Measurements from ENCODE around the gene CCDC15.

Gene CCDC15

GRCh38 chr11:125069008-125069407, 115.0 kb downstream of the CCDC15 start:
- DNase-seq (ENCODE audit: low spot score), result no peak
- in situ Hi-C loops (cut with MboI; ENCODE audit: low sequenced_read_pairs, unreplicated experiment), result no loop called here
- no peak for TF ChIP-seq CTCF (IDR thresholded peaks at IDR 0.05; ENCODE audit: borderline replicate concordance, control extremely low read depth, extremely low read depth, insufficient read depth, missing control alignments)

GRCh38 chr11:125069796-125070195, 115.8 kb downstream of the CCDC15 start:
- no peak for DNase-seq (ENCODE audit: low spot score)
- in situ Hi-C loops (cut with MboI; ENCODE audit: low sequenced_read_pairs, unreplicated experiment), result no loop called here
- TF ChIP-seq CTCF (IDR thresholded peaks at IDR 0.05; ENCODE audit: borderline replicate concordance, control extremely low read depth, extremely low read depth, insufficient read depth, missing control alignments), result no peak

DNA sequence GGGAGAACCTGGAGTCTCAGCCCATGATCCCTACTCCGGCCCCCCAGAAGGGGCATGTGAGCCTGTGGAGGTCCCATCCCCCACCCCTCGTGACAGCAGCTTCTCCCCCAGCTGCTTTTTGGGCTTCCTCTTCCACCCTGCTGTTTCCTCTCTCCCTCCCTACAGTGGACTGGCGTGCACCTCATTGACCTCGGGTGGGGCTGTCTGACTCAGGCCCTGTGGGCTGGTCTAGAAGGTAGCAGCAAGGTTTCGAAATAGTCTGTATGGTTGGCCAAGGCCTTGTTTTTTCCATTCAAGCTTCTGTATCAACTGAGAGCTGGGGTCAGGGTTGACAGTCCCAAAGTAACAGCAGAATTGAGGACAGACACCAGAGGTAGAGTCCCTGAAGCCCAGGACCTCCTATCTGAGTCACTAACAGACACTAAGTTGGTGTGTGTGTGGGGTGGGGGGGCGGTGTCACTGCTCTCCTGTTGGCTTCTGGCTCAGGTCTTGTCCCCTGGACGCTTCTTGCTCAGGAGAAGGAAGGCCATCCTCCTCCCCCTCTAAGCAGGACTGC, 116.8 kb downstream of the CCDC15 start:
- DNase-seq (ENCODE audit: low spot score), result peak; percentile 82
- TF ChIP-seq CTCF (IDR thresholded peaks at IDR 0.05; ENCODE audit: borderline replicate concordance, control extremely low read depth, extremely low read depth, insufficient read depth, missing control alignments), result no peak
- in situ Hi-C loops (cut with MboI; ENCODE audit: low sequenced_read_pairs, unreplicated experiment), result no loop called here

- DNase-seq (ENCODE audit: low spot score), result peak; percentile 17
- TF ChIP-seq CTCF (IDR thresholded peaks at IDR 0.05; ENCODE audit: borderline replicate concordance, control extremely low read depth, extremely low read depth, insufficient read depth, missing control alignments), result no peak
- in situ Hi-C loops (cut with MboI; ENCODE audit: low sequenced_read_pairs, unreplicated experiment), result no loop called here
Measured at GRCh38 chr11:125071435-125071834, 117.4 kb downstream of the CCDC15 start.

GRCh38 chr11:125071846-125072217, 117.8 kb downstream of the CCDC15 start:
- in situ Hi-C loops (cut with MboI; ENCODE audit: low sequenced_read_pairs, unreplicated experiment), result no loop called here
- DNase-seq (ENCODE audit: low spot score), result peak; percentile 23
- TF ChIP-seq CTCF (IDR thresholded peaks at IDR 0.05; ENCODE audit: borderline replicate concordance, control extremely low read depth, extremely low read depth, insufficient read depth, missing control alignments), result no peak

DNA sequence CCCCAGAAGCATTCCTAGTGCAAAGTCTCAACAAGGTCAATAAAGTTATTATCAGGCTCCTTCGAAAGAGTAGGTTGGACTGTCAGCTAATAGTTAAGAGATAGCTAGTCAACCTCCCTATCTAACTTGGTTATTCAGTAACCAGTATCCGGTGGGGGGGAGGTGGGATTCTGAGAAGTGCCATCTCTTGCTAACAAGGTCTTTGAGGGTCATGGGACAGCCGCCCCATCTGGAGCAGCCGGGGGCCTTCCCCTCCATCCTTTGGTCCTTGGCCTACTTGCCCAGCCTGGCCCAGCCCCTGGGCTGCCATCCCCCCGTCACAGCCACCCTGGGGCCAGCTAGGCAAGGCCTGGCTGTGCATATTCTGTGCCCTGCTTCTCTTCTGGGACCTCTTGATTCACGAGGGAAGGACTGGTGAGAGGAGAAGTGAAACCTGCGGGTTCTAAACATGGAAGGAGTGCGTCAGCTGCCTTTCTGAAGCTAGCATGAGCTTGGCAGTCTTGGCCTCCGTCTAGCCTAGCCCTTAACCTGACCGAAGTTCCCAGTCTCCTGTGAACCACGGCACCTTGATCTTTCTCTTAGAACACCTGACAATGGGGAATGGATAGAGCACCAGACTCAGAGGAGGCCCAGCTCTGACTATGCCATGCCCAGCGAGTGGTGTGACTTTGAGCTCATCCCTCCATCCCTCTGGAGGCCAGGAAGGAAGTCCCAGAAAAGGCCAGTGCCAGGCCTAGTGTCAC, 118.4 kb downstream of the CCDC15 start:
- peak; percentile 88 for DNase-seq (ENCODE audit: low spot score)
- in situ Hi-C loops (cut with MboI; ENCODE audit: low sequenced_read_pairs, unreplicated experiment), result no loop called here
- TF ChIP-seq CTCF (IDR thresholded peaks at IDR 0.05; ENCODE audit: borderline replicate concordance, control extremely low read depth, extremely low read depth, insufficient read depth, missing control alignments), result no peak

All from GM13976 (cell line).